SK-N-SH treated with all-trans-retinoic acid at 6 μM for 48 hours (cell line): ENCODE data around the gene PDE4B.

Experiments
- CSRNP3 ChIP-seq: fragments of 250-450 bp; sonication (Bioruptor Pico); IDR thresholded peaks from 2 replicates; pipeline ENCODE4 v1.5.1; 2021; ENCODE audit warnings: mild to moderate bottlenecking, moderate library complexity
- ISL1 ChIP-seq: fragments of 250-450 bp; sonication (Bioruptor Pico); IDR thresholded peaks from 2 replicates; pipeline ENCODE4 v2.1.2; 2022; ENCODE audit warnings: mild to moderate bottlenecking, moderate library complexity
- PATZ1 ChIP-seq: fragments of 250-450 bp; sonication (Bioruptor Pico); IDR thresholded peaks from 2 replicates; pipeline ENCODE4 v1.8.0; 2020; ENCODE audit warnings: mild to moderate bottlenecking, moderate library complexity, borderline replicate concordance
- PPARA ChIP-seq: fragments of 250-450 bp; sonication (Bioruptor Pico); IDR thresholded peaks from 2 replicates; pipeline ENCODE4 v1.5.0; 2020; ENCODE audit warnings: mild to moderate bottlenecking, borderline replicate concordance
- RARB ChIP-seq: fragments of 250-450 bp; sonication (Bioruptor Pico); IDR thresholded peaks from 2 replicates; pipeline ENCODE4 v1.8.0; 2021; ENCODE audit warnings: mild to moderate bottlenecking, moderate library complexity
- SNAI2 ChIP-seq: fragments of 250-450 bp; sonication (Bioruptor Pico); IDR thresholded peaks from 2 replicates; pipeline ENCODE4 v1.5.0; 2020; ENCODE audit warnings: mild to moderate bottlenecking, moderate library complexity
- TSHZ2 ChIP-seq: fragments of 250-450 bp; sonication (Bioruptor Pico); IDR thresholded peaks from 2 replicates; pipeline ENCODE4 v1.5.0; 2020; ENCODE audit warnings: mild to moderate bottlenecking, moderate library complexity
- ZC3H10 ChIP-seq: fragments of 250-450 bp; sonication (Bioruptor Pico); IDR thresholded peaks from 2 replicates; pipeline ENCODE4 v1.5.1; 2021; ENCODE audit warnings: mild to moderate bottlenecking, moderate library complexity
- ZFP3 ChIP-seq: fragments of 250-450 bp; sonication (Bioruptor Pico); IDR thresholded peaks from 2 replicates; pipeline ENCODE4 v1.5.0; 2020; ENCODE audit warnings: mild to moderate bottlenecking, moderate library complexity
- ZFP30 ChIP-seq: fragments of 450-650 bp; formaldehyde crosslinking; IDR thresholded peaks from 2 replicates; pipeline ENCODE4 v1.5.0; 2022; ENCODE audit warnings: mild to moderate bottlenecking, moderate library complexity
- ZNF565 ChIP-seq: fragments of 450-650 bp; formaldehyde crosslinking; conservative IDR thresholded peaks from 2 replicates; pipeline ENCODE4 v1.5.0; 2020; ENCODE audit warnings: low read depth, mild to moderate bottlenecking, moderate library complexity

GRCh38 chr1:66013371-66013770 is 220.7 kb downstream of the PDE4B start:
- TF ChIP-seq PPARA (no peak), PATZ1 (CRISPR knock-in tag) (no peak), SNAI2 (CRISPR knock-in tag) (no peak), ISL1 (CRISPR knock-in tag) (no peak), ZFP3 (no peak), ZC3H10 (CRISPR knock-in tag) (no peak), ZFP30 (CRISPR knock-in tag) (no peak), RARB (CRISPR knock-in tag) (no peak), TSHZ2 (CRISPR knock-in tag) (no peak), CSRNP3 (CRISPR knock-in tag) (no peak), ZNF565 (CRISPR knock-in tag) (no peak)
